Calu3 (cell line): ENCODE measurements around the gene GABRA6. TPM values are rescaled to one million over a fixed set of nuclear protein-coding genes. Genes with fewer than 3 reads are reported as not detected.

ENCODE experiments used
- BruUV-seq: library from RNA; stranded (reverse); fragments of 400-500 nt; replicated peaks from 2 replicates; lab custom pipeline; 2021; lab: Mats Ljungman, UMichigan
- CTCF ChIA-PET: fragments of 300-600 bp; sonication (Branson Sonifier 250); formaldehyde crosslinking; loops from one replicate; lab custom pipeline; 2022; ENCODE audit warnings: antibody characterized with exemption; lab: Charles Lee
- DNase-seq: peaks from one replicate; pipeline ENCODE4 v3.0.0; 2022
- H3K27ac Mint-ChIP-seq: one replicate; pipeline ENCODE4 v1.8.0; 2022; ENCODE audit warnings: mixed read lengths; ENCODE audit not compliant: unreplicated experiment
- H3K27me3 Mint-ChIP-seq: one replicate; pipeline ENCODE4 v1.8.0; 2022; ENCODE audit warnings: mixed read lengths; ENCODE audit not compliant: unreplicated experiment
- H3K36me3 Mint-ChIP-seq: one replicate; pipeline ENCODE4 v1.8.0; 2022; ENCODE audit warnings: mild to moderate bottlenecking, moderate library complexity, mixed read lengths; ENCODE audit not compliant: insufficient read depth, unreplicated experiment
- H3K4me1 Mint-ChIP-seq: one replicate; pipeline ENCODE4 v1.8.0; 2022; ENCODE audit warnings: mild to moderate bottlenecking, low read depth, mixed read lengths; ENCODE audit not compliant: unreplicated experiment
- H3K4me3 Mint-ChIP-seq: one replicate; pipeline ENCODE4 v1.8.0; 2022; ENCODE audit warnings: mild to moderate bottlenecking, low read depth, moderate library complexity, mixed read lengths; ENCODE audit not compliant: unreplicated experiment
- H3K9me3 Mint-ChIP-seq: one replicate; pipeline ENCODE4 v1.8.0; 2022; ENCODE audit warnings: low read depth, mixed read lengths; ENCODE audit not compliant: unreplicated experiment
- CTCF ChIP-seq: fragments of 200-600 bp; IDR thresholded peaks from one replicate; pipeline ENCODE4 v1.8.0; 2022; ENCODE audit warnings: antibody characterized with exemption; ENCODE audit not compliant: unreplicated experiment
- intact Hi-C: fragments of 100-400 bp; cut with micrococcal nuclease; formaldehyde crosslinking; loops from one replicate; pipeline ENCODE4 v1.10.0; 2022; ENCODE audit not compliant: unreplicated experiment
- total RNA-seq: library from RNA; stranded (reverse); gene quantifications from 2 replicates; pipeline ENCODE4 v1.2.3, GENCODE V29; 2022

The GABRA6 gene
- total RNA-seq, 1 experiment from 2014 or later, result not detected

GRCh38 chr5:161660806-161661205 is 24.7 kb upstream of the GABRA6 start:
- no peaks in the 10 kb centered on the region for H3K27me3 Mint-ChIP-seq
- no peak for TF ChIP-seq CTCF
- no peaks in the 10 kb centered on the region for H3K4me1 Mint-ChIP-seq
- CTCF ChIA-PET, result no interaction called here
- no peaks in the 10 kb centered on the region for H3K36me3 Mint-ChIP-seq
- peaks cover 28% of the 10 kb centered on the region for H3K9me3 Mint-ChIP-seq
- DNase-seq, result no peak
- H3K27ac Mint-ChIP-seq, result no peak overlapping the region
- no peak overlapping the region for H3K4me3 Mint-ChIP-seq
- intact Hi-C loops, result no loop called here
- BruUV-seq, result no TSS peak

- DNase-seq, result no peak
- no TSS peak for BruUV-seq
- H3K4me1 Mint-ChIP-seq, result no peaks in the 10 kb centered on the region
- H3K36me3 Mint-ChIP-seq, result no peaks in the 10 kb centered on the region
- H3K4me3 Mint-ChIP-seq, result no peak overlapping the region
- intact Hi-C loops, result no loop called here
- peaks cover 28% of the 10 kb centered on the region for H3K9me3 Mint-ChIP-seq
- H3K27me3 Mint-ChIP-seq, result no peaks in the 10 kb centered on the region
- CTCF ChIA-PET, result no interaction called here
- no peak for TF ChIP-seq CTCF
- no peak overlapping the region for H3K27ac Mint-ChIP-seq
Measured at GRCh38 chr5:161663431-161663830, 22.1 kb upstream of the GABRA6 start.

DNA sequence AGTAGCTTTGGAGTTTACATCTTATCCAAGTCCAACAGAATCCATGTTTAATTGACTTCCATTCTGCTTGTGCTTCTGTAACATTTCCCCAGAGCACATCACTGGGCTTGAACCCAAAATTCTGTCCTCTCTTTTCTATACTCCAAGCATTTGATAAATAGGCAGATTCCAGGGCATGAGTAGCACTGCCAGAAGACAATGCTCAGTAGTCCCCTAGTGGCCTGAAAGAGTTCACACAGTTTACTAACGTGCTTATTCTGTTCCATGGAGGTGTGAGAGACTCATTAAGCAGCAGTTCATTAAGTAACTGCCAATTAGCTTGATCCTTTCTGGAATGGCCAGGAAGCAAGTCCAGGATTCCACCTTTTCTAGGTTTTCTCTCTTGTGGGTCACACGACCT is 9.4 kb upstream of the GABRA6 start:
- no peak for DNase-seq
- Mint-ChIP-seq H3K36me3 (no peaks in the 10 kb centered on the region), H3K4me3 (no peak overlapping the region), H3K27me3 (no peaks in the 10 kb centered on the region), H3K4me1 (no peaks in the 10 kb centered on the region), H3K9me3 (peaks cover 6% of the 10 kb centered on the region), H3K27ac (no peak overlapping the region)
- BruUV-seq, result no TSS peak
- no peak for TF ChIP-seq CTCF
- CTCF ChIA-PET, result no interaction called here
- intact Hi-C loops, result no loop called here

GRCh38 chr5:161686149-161686548 is 628 bp downstream of the GABRA6 start:
- Mint-ChIP-seq H3K36me3 (no peaks in the 10 kb centered on the region), H3K27me3 (no peaks in the 10 kb centered on the region), H3K9me3 (peaks cover 12% of the 10 kb centered on the region), H3K4me3 (no peak overlapping the region), H3K27ac (no peak overlapping the region), H3K4me1 (no peaks in the 10 kb centered on the region)
- intact Hi-C loops, result no loop called here
- BruUV-seq, result no TSS peak
- no peak for DNase-seq
- TF ChIP-seq CTCF, result no peak
- CTCF ChIA-PET, result no interaction called here
